Dendritic cell treated with granulocyte-macrophage colony-stimulating factor and Interleukin-4, amounts not matched to agents 40 ng/mL and 50 ng/mL, for 4 days (primary cell): ENCODE results near the gene TNIK.
"Not testable (repeated sequence)": the region's sequence is repeated elsewhere in the genome, so short reads cannot be mapped to it uniquely, and the experiment has no call there.

Experiments used
- H3K27ac Mint-ChIP-seq: one replicate; pipeline ENCODE4 v1.8.0; 2022; ENCODE audit warnings: mild to moderate bottlenecking, mixed read lengths
- H3K27me3 Mint-ChIP-seq: one replicate; pipeline ENCODE4 v1.8.0; 2022; ENCODE audit warnings: mild to moderate bottlenecking, mixed read lengths
- H3K36me3 Mint-ChIP-seq: one replicate; pipeline ENCODE4 v1.8.0; 2022; ENCODE audit warnings: low read depth, mixed read lengths
- H3K4me1 Mint-ChIP-seq: one replicate; pipeline ENCODE4 v1.8.0; 2022; ENCODE audit warnings: low read depth, mixed read lengths
- H3K4me3 Mint-ChIP-seq: one replicate; pipeline ENCODE4 v1.8.0; 2022; ENCODE audit warnings: mild to moderate bottlenecking, moderate library complexity, mixed read lengths
- H3K9me3 Mint-ChIP-seq: one replicate; pipeline ENCODE4 v1.8.0; 2022; ENCODE audit warnings: mixed read lengths
- intact Hi-C: fragments of 100-400 bp; cut with micrococcal nuclease; formaldehyde crosslinking; loops from one replicate; pipeline ENCODE4 v1.15.0; 2022

The TNIK gene

DNA sequence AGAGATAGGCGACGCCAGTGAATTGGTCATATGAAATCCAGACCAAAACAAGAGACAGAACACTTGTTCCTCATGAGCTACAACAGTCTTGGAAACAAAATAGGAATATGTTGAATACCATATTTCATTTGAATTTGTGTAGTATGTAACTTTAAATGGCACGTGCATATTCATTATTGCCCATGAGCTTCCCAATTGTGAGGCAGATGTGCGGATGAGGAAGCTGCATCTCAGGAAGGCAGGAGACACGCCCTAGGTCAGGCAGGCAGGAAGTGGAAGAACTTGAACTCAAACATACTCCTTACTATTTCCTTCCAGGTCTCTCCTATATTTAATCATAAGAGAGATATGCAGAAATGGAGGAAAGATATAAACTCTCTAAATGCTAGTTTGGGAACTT is 326.9 kb downstream of the TNIK start:
- Mint-ChIP-seq H3K36me3 (no peaks in the 10 kb centered on the region), H3K27ac (no peak overlapping the region), H3K4me3 (no peak overlapping the region), H3K9me3 (no peaks in the 10 kb centered on the region), H3K27me3 (no peaks in the 10 kb centered on the region), H3K4me1 (no peaks in the 10 kb centered on the region)
- intact Hi-C loops, result no loop called here

DNA sequence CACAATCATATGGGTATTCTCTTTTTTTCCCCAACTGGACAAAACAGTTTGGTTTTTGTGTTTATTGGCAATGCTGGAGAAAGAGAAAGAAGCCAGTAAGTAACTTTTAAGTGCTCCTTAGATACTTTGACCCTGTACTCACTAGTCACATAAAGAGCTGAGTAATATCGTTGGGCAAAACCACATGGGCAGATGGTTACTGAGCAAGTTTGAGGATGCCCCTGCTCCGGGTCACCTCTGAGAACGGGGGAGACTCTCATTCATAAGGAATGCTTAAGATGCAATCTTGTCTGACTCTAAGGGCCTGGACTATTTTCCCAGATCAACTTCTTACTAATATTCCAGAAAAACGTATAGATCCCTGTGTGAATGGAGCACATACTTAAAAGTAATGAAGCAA is 327.3 kb downstream of the TNIK start:
- H3K4me1 Mint-ChIP-seq, result no peaks in the 10 kb centered on the region
- no peaks in the 10 kb centered on the region for H3K9me3 Mint-ChIP-seq
- H3K27me3 Mint-ChIP-seq, result no peaks in the 10 kb centered on the region
- no peak overlapping the region for H3K27ac Mint-ChIP-seq
- H3K4me3 Mint-ChIP-seq, result no peak overlapping the region
- intact Hi-C loops, result no loop called here
- no peaks in the 10 kb centered on the region for H3K36me3 Mint-ChIP-seq

DNA sequence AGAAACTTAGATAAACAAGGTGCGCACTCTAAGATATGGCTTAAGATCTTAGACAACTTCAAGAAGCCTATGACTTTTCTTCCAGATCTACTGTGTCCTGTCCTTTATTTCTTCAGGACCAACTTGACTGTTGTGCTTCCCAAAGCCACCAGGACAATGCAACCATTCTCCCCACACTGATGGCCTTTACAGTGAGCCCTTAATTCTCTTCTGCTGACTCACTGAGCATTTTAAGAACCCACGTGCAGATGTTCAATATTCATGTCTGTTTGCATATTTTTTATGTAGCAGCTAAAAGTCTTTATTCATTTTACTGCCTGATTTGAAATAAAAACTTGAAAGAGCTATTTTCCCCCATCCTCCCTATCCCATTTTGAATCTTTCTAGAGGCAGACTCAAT is 330.4 kb downstream of the TNIK start:
- H3K36me3 Mint-ChIP-seq, result no peaks in the 10 kb centered on the region
- no peak overlapping the region for H3K4me3 Mint-ChIP-seq
- H3K27me3 Mint-ChIP-seq, result no peaks in the 10 kb centered on the region
- H3K9me3 Mint-ChIP-seq, result no peaks in the 10 kb centered on the region
- intact Hi-C loops, result no loop called here
- H3K27ac Mint-ChIP-seq, result no peak overlapping the region
- no peaks in the 10 kb centered on the region for H3K4me1 Mint-ChIP-seq

DNA sequence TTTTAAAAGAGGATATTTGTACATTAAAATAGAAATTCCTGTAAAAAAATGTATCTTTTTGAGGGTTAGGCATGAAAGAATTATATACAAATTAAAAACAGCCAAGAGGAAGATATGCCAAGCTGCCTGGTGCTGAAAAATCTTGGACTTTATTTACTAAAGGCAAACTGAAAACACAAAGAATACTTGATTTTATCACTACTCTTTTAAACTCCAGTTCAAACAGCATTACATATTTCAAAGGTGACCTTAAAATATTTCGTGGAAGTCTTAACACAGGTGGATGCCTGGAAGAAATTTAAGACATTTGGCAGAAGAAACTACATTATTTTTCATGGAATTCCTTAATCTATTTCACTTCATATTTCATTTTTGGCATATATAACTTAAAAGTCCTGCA is 332.6 kb downstream of the TNIK start:
- Mint-ChIP-seq H3K36me3 (no peaks in the 10 kb centered on the region), H3K9me3 (no peaks in the 10 kb centered on the region), H3K4me1 (no peaks in the 10 kb centered on the region), H3K27me3 (no peaks in the 10 kb centered on the region), H3K27ac (no peak overlapping the region), H3K4me3 (no peak overlapping the region)
- intact Hi-C loops, result no loop called here

DNA sequence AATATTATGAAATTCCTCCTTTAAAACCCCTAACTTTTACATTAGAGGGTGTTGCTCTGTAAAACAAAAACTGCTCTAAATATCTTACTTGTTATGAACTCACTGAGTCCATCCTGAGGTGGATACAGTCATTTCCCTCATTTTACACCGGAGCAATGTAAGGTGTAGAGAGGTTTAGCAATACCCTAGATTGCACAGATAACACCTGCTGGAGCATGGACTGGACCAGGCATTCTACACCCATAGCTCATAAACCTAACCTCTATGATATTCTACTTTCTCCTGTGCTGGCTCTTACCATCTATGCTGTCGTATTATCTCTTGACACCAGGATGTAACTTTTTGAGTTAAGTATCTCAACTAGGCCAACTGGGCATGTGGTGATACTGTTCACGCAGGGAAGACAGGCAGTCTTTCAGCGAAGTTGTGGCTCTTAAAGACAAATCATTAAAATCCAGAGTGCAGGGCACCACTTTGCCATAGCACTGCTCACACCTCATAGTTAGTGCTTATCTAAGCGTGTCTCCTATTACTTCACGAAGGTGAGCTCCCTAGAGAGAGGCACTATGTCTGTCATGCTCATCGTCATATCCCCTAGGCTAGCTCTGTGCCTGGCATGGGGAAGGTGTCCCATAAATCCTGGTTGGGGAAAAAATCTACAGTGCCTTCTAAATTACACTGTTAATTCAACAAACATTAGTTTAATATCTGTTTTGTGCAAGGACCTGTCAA is 333.6 kb downstream of the TNIK start:
- Mint-ChIP-seq H3K9me3 (no peaks in the 10 kb centered on the region), H3K4me3 (no peak overlapping the region), H3K27ac (no peak overlapping the region), H3K36me3 (no peaks in the 10 kb centered on the region), H3K4me1 (no peaks in the 10 kb centered on the region), H3K27me3 (no peaks in the 10 kb centered on the region)
- intact Hi-C loops, result no loop called here

DNA sequence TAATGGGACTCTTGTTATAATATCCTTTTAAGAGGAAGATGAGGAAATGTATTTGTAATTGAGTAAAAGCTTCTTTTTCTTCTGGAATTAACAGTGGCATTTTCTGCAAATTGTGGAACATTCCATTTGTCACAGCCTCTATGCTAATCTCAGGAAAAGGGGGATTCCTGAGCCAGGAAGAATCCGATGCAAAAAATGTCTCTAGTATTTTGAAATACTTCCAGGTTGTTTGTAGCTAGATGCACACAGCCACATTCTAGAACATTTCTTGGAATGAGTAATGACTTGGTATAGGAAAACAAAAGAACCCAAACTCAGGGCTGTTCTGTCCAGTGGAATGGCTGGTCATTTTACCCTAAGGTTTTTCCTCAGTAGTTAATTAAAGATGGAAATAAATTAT is 335.2 kb downstream of the TNIK start:
- no peak overlapping the region for H3K27ac Mint-ChIP-seq
- intact Hi-C loops, result no loop called here
- H3K9me3 Mint-ChIP-seq, result no peaks in the 10 kb centered on the region
- no peaks in the 10 kb centered on the region for H3K4me1 Mint-ChIP-seq
- H3K27me3 Mint-ChIP-seq, result no peaks in the 10 kb centered on the region
- no peaks in the 10 kb centered on the region for H3K36me3 Mint-ChIP-seq
- no peak overlapping the region for H3K4me3 Mint-ChIP-seq

DNA sequence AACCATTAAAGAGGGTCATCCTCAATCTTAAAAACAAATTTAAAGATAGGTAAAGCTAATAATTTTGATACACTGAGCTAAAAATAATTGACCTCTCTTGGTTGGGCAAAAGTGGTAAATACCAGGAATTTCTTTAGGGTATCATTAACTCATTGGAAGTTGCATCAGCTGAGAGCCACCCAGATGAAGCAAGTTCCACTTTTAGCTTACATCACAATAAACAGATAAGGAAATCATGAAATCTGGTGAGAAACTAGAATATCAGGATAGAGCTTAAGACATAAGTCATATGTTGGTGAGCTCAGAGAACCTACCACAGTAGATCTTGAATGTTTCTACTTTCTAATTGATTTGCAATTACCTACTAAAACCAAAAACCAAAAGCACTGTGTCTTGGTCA is 336.3 kb downstream of the TNIK start:
- Mint-ChIP-seq H3K27ac (no peak overlapping the region), H3K4me3 (no peak overlapping the region), H3K9me3 (no peaks in the 10 kb centered on the region), H3K36me3 (no peaks in the 10 kb centered on the region), H3K4me1 (no peaks in the 10 kb centered on the region), H3K27me3 (no peaks in the 10 kb centered on the region)
- intact Hi-C loops, result no loop called here

DNA sequence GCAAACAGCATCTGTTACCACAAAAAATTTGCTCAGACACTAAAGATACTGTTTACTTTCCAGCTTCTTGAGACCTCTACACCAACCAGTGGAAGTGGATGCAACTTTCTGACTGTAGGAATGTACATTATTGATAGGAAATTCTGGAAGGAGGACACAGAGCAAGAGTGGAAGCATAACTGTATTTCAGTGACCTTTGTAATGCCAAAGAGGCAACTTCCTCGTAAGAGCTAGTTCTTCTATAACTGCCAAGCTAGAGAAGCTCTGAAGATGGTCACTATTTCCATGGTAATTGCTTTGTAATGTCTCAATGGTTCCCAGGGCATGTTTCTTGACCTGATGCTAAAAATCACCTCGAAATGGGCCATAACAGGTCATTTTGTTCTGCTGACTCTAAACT is 337.3 kb downstream of the TNIK start:
- Mint-ChIP-seq H3K4me1 (no peaks in the 10 kb centered on the region), H3K36me3 (no peaks in the 10 kb centered on the region), H3K4me3 (no peak overlapping the region), H3K9me3 (no peaks in the 10 kb centered on the region), H3K27me3 (no peaks in the 10 kb centered on the region), H3K27ac (no peak overlapping the region)
- intact Hi-C loops, result no loop called here

DNA sequence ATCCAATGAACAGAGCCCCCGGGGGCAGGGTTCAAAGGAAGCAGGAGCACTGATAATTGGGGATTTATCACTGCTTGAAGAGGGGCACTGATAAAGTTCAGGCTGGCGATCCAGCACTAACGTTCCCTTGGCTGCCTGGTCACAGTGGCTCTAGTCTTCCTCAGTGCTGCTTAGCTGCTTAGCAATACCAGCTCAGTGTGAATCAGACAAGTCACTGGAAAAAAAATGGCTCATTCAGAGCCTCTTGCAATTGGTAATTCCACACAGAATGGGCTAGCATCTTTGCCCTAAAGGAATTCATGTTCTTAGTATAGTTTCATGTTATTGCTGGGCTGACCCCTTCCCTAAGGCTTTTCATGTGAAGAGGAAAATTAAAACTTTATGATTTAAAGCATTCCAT is 338.0 kb downstream of the TNIK start:
- Mint-ChIP-seq H3K27ac (no peak overlapping the region), H3K4me3 (no peak overlapping the region), H3K27me3 (no peaks in the 10 kb centered on the region), H3K4me1 (no peaks in the 10 kb centered on the region), H3K9me3 (no peaks in the 10 kb centered on the region), H3K36me3 (no peaks in the 10 kb centered on the region)
- intact Hi-C loops, result no loop called here

DNA sequence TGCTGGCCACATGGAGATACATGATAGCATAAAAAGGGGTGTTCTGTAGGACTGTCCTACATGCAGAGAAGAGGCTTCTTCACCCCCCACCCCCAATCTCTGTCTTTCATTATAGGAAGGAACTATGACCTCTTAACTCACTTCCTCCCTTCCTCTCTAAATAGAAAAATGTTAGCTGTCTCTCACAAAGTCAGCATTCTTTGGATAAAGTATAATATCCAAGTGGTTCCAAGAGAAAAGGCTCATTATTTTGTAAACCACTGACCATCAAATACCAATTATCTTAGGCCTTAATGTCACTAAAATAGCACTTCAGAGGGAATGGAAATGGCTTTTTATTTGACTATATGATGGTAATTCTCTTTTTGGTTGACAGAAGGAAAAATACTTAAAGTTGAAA is 338.4 kb downstream of the TNIK start:
- no peaks in the 10 kb centered on the region for H3K36me3 Mint-ChIP-seq
- H3K27ac Mint-ChIP-seq, result no peak overlapping the region

DNA sequence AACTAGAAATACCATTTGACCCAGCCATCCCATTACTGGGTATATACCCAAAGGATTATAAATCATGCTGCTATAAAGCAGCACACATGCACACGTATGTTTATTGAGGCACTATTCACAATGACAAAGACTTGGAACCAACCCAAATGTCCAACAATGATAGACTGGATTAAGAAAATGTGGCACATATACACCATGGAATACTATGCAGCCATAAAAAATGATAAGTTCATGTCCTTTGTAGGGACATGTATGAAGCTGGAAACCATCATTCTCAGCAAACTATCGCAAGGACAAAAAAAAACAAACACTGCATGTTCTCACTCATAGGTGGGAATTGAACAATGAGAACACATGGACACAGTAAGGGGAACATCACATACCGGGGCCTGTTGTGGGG is 340.8 kb downstream of the TNIK start:
- H3K27me3 Mint-ChIP-seq, intact Hi-C loops, H3K4me3 Mint-ChIP-seq, H3K27ac Mint-ChIP-seq, H3K9me3 Mint-ChIP-seq, H3K4me1 Mint-ChIP-seq, H3K36me3 Mint-ChIP-seq: not testable (repeated sequence)

More for the DNA sequence above, 338.4 kb downstream of the TNIK start:
- Mint-ChIP-seq H3K9me3 (no peaks in the 10 kb centered on the region), H3K4me1 (no peaks in the 10 kb centered on the region), H3K27me3 (no peaks in the 10 kb centered on the region), H3K4me3 (no peak overlapping the region)
- intact Hi-C loops, result no loop called here

DNA sequence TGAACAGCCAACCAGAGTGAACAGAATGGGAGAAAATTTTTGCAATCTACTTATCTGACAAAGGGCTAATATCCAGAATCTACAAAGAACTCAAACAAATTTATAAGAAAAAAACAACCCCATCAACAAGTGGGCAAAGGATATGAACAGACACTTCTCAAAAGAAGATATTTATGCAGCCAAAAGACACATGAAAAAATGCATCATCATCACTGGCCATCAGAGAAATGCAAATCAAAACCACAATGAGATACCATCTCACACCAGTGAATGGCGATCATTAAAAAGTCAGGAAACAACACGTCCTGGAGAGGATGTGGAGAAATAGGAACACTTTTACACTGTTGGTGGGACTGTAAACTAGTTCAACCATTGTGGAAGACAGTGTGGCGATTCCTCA is 341.2 kb downstream of the TNIK start:
- H3K27ac Mint-ChIP-seq, H3K4me1 Mint-ChIP-seq, H3K4me3 Mint-ChIP-seq, H3K9me3 Mint-ChIP-seq, H3K27me3 Mint-ChIP-seq, intact Hi-C loops, H3K36me3 Mint-ChIP-seq: not testable (repeated sequence)

DNA sequence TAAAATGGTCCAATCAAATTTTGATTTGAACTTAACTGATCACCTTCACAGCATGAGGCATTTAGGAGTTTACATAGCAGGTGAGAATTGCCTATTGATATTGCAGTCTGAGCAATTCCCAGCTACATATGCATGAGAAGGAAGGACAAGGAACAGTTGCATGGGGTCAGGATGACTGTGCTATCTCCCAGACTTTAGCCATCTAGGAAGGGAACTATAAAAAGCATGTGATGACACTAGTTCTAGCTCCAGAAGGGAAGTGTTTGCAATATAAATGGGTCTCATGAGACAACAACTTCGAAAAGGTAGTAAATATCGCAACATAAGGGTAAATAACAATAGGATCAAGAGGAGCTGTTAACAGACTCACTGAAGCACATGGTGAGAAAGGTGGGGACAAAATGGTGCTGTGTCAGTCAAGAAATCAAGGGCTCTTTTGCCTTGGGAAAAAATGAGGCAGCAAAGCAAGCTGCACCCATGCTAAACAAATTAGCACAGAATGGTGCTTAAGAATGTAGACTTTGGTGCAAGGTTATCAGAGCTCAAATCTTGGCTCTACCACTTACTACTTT is 343.3 kb downstream of the TNIK start:
- Mint-ChIP-seq H3K36me3 (no peaks in the 10 kb centered on the region), H3K4me1 (no peaks in the 10 kb centered on the region), H3K27ac (no peak overlapping the region), H3K27me3 (no peaks in the 10 kb centered on the region), H3K4me3 (no peak overlapping the region), H3K9me3 (no peaks in the 10 kb centered on the region)
- intact Hi-C loops, result no loop called here

DNA sequence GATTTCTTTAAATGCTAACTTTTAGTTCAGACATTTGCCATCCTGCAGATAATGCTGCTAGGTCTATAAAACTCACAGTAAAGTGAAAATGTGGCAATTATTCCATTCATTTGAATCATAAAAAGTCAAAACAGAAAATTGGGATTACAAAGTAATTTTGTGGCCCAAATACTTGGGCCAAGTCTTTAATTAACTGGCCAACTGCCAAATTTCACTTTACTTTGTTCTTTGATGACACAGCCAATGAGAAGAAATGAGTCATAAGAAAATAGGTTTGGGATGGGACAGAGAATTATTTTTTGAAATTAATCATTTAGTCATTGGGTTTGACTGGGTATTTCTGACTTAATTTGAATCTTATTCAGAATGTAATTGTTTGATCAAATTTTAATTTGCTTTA is 343.8 kb downstream of the TNIK start:
- Mint-ChIP-seq H3K27ac (no peak overlapping the region), H3K27me3 (no peaks in the 10 kb centered on the region), H3K9me3 (no peaks in the 10 kb centered on the region), H3K4me1 (no peaks in the 10 kb centered on the region), H3K4me3 (no peak overlapping the region), H3K36me3 (no peaks in the 10 kb centered on the region)
- intact Hi-C loops, result no loop called here

DNA sequence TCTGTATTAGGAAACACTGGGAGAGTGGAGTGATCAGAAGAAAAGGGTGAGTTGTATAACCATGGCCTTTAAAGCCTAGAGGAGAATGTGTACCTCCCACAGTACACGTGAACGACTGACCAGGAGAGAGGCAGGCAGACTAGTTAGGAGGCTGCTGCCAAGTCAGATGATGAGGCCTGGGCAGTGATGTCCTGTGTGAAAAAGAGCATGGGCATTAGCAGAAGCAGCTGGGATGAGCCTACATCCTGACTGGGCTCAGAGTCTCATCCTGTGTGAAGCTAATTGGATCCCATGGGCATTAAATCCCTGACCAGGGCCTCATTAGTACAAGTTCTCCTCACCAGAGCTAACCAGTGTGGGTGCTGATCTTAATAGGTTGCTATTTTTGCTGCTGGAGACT is 344.5 kb downstream of the TNIK start:
- Mint-ChIP-seq H3K4me3 (no peak overlapping the region), H3K4me1 (no peaks in the 10 kb centered on the region), H3K27me3 (no peaks in the 10 kb centered on the region), H3K27ac (no peak overlapping the region), H3K9me3 (no peaks in the 10 kb centered on the region), H3K36me3 (no peaks in the 10 kb centered on the region)
- intact Hi-C loops, result no loop called here
